A549 treated with dexamethasone at 1 μM for 4 hours (cell line): ENCODE measurements around the gene SULT1E1. TPM values are rescaled to one million over a fixed set of nuclear protein-coding genes. Genes with fewer than 3 reads are reported as not detected.

Experiments
- total RNA-seq: library from RNA; stranded (reverse); fragments of 200-300 nt; extraction: Qiagen RNA extraction; gene quantifications from 5 replicates; pipeline ENCODE4 v1.2.3, GENCODE V29; 2022

SULT1E1 gene, protein sequence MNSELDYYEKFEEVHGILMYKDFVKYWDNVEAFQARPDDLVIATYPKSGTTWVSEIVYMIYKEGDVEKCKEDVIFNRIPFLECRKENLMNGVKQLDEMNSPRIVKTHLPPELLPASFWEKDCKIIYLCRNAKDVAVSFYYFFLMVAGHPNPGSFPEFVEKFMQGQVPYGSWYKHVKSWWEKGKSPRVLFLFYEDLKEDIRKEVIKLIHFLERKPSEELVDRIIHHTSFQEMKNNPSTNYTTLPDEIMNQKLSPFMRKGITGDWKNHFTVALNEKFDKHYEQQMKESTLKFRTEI
- total RNA-seq, result not detected in 5 replicates

DNA sequence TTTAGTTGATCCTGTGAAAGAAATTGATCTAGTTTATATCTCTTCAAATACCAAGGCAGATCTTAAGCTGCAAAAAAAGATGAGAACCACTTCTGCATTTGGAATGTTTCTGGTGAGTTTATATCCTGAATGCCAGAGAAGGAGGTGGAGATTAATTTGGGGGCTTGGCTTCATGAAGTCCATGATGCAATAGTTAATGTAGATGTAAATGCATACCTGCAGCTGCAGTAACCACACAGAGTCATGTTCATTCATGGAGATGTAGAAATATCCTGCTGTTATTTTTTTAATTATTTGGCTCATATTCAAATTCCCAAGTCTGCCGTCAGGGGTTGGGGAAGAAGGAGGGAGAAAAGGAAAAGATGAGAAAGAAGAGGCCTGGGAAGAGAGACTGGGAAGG, at the start of gene SULT1E1:
Gene SULT1E1, minus strand, starts transcription at position 94 of the 400 bp plus-strand sequence. CDS start 2,501 bp downstream, outside the sequence.

Other genes starting within 250 kb of the SULT1E1 start
- gene UGT2A2, start 220.5 kb downstream of the SULT1E1 start, total RNA-seq, result not detected in 5 replicates
- not detected in 5 replicates for gene UGT2A1, start 206.9 kb downstream of the SULT1E1 start, total RNA-seq
- gene SULT1B1, start 99.5 kb downstream of the SULT1E1 start, total RNA-seq, result 0.02 to 0.07 TPM (median 0.03 TPM) in 4 of 5 replicates, not detected in the other
- gene CSN1S1, start 70.9 kb upstream of the SULT1E1 start, total RNA-seq, result not detected in 5 replicates
- gene CSN2, start 105.6 kb upstream of the SULT1E1 start, total RNA-seq, result not detected in 5 replicates
- not detected in 5 replicates for gene STATH, start 135.8 kb upstream of the SULT1E1 start, total RNA-seq
- not detected in 5 replicates for gene HTN3, start 168.3 kb upstream of the SULT1E1 start, total RNA-seq
- gene HTN1, start 190.3 kb upstream of the SULT1E1 start, total RNA-seq, result 0.02 TPM in 1 of 5 replicates, not detected in the others